Fibroblast of lung (primary cell): Measurements from ENCODE around the gene FZD10. TPM values are rescaled to one million over a fixed set of nuclear protein-coding genes. Genes with fewer than 3 reads are reported as not detected.

ENCODE experiments used
- DNase-seq, 2 donors: peaks; one replicate each; pipeline versions ENCODE4 v3.0.0 to v3.0.0-alpha.2; 2010; ENCODE audit warnings: low read depth in 2 of 2
- H2AFZ ChIP-seq: 2 replicates; pipeline ENCODE4 v1.5.1; 2012; ENCODE audit warnings: low read length, control low read depth, inconsistent platforms
- H3K27ac ChIP-seq: 2 replicates; pipeline ENCODE4 v1.5.1; 2011; ENCODE audit warnings: low read length, control low read depth; ENCODE audit not compliant: insufficient read depth
- H3K27me3 ChIP-seq: 2 replicates; pipeline ENCODE4 v1.5.1; 2011; ENCODE audit warnings: mild to moderate bottlenecking, low read length; ENCODE audit not compliant: control insufficient read depth, insufficient read depth
- H3K36me3 ChIP-seq: 2 replicates; pipeline ENCODE4 v1.5.1; 2011; ENCODE audit warnings: low read length; ENCODE audit not compliant: control insufficient read depth, insufficient read depth
- H3K4me1 ChIP-seq: 2 replicates; pipeline ENCODE4 v1.5.1; 2011; ENCODE audit warnings: low read length; ENCODE audit not compliant: control insufficient read depth, insufficient read depth; ENCODE audit errors: extremely low read depth
- H3K4me2 ChIP-seq: 2 replicates; pipeline ENCODE4 v1.5.1; 2011; ENCODE audit warnings: low read length, control low read depth; ENCODE audit not compliant: insufficient read depth; ENCODE audit errors: extremely low read depth
- H3K4me3 ChIP-seq, 4 experiments: fragments of 200-600 bp in 1 of 4; sonication (generic) in 1 of 4; replicated peaks in 1 of 4; 2 replicates each; pipeline ENCODE4 v1.5.1; 2011 to 2016; ENCODE audit warnings: low read length in 4 of 4, low read depth in 3 of 4, mild to moderate bottlenecking in 3 of 4, control low read depth in 2 of 4, inconsistent platforms in 1 of 4, mixed read lengths in 1 of 4; ENCODE audit not compliant: insufficient read depth in 1 of 4; ENCODE audit errors: control extremely low read depth in 1 of 4
- H3K79me2 ChIP-seq: 2 replicates; pipeline ENCODE4 v1.5.1; 2012; ENCODE audit warnings: mild to moderate bottlenecking, low read length, inconsistent platforms; ENCODE audit not compliant: control insufficient read depth, insufficient read depth
- H3K9ac ChIP-seq: 2 replicates; pipeline ENCODE4 v1.5.1; 2011; ENCODE audit warnings: mild to moderate bottlenecking, low read length, control low read depth; ENCODE audit not compliant: insufficient read depth
- H3K9me3 ChIP-seq: 2 replicates; pipeline ENCODE4 v1.5.1; 2012; ENCODE audit warnings: low read depth, low read length; ENCODE audit not compliant: control insufficient read depth, insufficient read depth
- H4K20me1 ChIP-seq: 2 replicates; pipeline ENCODE4 v1.5.1; 2011; ENCODE audit warnings: low read length; ENCODE audit not compliant: control insufficient read depth, insufficient read depth; ENCODE audit errors: extremely low read depth
- EZH2 ChIP-seq: IDR thresholded peaks from 2 replicates; pipeline ENCODE4 v1.5.1; 2012; ENCODE audit warnings: low read length, control low read depth, mild to moderate bottlenecking; ENCODE audit errors: missing control alignments
- polyA plus RNA-seq, 2 donors: library from polyadenylated mRNA; depleted of rRNA in 1 of 2; stranded (reverse) in 1 of 2; unstranded in 1 of 2; fragments of >200 nt; gene quantifications; 2 replicates each; pipeline ENCODE4 v1.2.1, GENCODE V29; 2011 to 2012; ENCODE audit warnings: missing spikeins in 1 of 2
- total RNA-seq: library from RNA; depleted of rRNA; stranded (reverse); fragments of >200 nt; gene quantifications from 2 replicates; pipeline ENCODE4 v1.2.1, GENCODE V29; 2014
- TF ChIP-seq, protein P1 (sequence below), 2 donors: IDR thresholded peaks in 1 of 2; conservative IDR thresholded peaks in 1 of 2; 1 replicate in 1 of 2; 2 replicates in 1 of 2; pipeline ENCODE4 v1.5.1; 2011 to 2012; ENCODE audit warnings: low read length in 2 of 2, control low read depth in 1 of 2, inconsistent platforms in 1 of 2, low read depth in 1 of 2, mild to moderate bottlenecking in 1 of 2

FZD10 gene
- total and polyA plus RNA-seq, 2 donors (not counting 1 experiment from before 2014, with no cell fraction given): under 0.01 to 0.03 TPM

DNA sequence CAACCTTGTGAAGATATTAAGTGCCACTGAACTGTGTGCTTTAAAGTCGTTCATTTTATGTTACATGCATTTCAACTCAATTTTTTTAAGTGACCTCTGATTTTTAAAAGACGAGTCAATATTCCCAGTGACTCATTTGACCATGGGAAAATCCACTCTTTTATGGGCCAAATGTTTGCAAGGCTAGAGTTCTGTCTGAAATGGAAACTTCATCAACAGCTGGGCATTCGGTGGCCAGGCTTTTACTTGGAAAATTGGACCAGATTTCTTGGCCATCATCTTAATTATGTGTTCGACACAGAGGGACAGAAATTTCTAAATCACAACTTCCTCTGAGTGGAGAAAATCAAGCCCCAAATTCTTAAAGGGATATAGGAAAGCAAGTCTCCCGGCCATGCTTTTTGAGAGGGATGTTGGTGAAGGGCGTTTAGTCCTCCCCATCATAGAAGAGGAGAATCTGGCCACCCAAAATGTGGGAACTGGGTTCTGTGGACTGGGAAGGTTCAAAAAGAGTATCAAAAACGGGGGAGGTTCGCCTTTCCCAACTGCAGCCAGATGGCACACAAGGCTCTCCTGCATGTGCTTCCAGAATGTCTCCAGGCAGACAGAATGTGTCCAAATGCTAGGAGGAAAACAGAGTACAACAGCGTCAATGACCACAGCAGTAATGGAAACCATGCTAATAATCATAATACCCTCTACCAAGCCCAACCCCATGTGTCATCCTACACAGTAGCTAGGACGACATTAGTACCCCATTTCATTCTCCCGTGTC is 40.9 kb upstream of the FZD10 start:
- Histone ChIP-seq H3K27ac (no peak overlapping the region), H3K27me3 (no peaks in the 10 kb centered on the region), H3K4me1 (no peaks in the 10 kb centered on the region), H3K4me2 (no peak overlapping the region), H3K9me3 (no peaks in the 10 kb centered on the region), H3K79me2 (no peaks in the 10 kb centered on the region), H3K4me3 (no peak overlapping the region), H3K9ac (no peak overlapping the region), H2AFZ (no peak overlapping the region), H4K20me1 (no peaks in the 10 kb centered on the region), H3K36me3 (no peaks in the 10 kb centered on the region)
- DNase-seq: no peak
- TF ChIP-seq, protein P1, sequence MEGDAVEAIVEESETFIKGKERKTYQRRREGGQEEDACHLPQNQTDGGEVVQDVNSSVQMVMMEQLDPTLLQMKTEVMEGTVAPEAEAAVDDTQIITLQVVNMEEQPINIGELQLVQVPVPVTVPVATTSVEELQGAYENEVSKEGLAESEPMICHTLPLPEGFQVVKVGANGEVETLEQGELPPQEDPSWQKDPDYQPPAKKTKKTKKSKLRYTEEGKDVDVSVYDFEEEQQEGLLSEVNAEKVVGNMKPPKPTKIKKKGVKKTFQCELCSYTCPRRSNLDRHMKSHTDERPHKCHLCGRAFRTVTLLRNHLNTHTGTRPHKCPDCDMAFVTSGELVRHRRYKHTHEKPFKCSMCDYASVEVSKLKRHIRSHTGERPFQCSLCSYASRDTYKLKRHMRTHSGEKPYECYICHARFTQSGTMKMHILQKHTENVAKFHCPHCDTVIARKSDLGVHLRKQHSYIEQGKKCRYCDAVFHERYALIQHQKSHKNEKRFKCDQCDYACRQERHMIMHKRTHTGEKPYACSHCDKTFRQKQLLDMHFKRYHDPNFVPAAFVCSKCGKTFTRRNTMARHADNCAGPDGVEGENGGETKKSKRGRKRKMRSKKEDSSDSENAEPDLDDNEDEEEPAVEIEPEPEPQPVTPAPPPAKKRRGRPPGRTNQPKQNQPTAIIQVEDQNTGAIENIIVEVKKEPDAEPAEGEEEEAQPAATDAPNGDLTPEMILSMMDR (conservative IDR thresholded peaks at IDR 0.05 in 1 of 2, IDR thresholded peaks at IDR 0.05 in 1 of 2; ENCODE audit: low read depth in 1 of 2, low read length in 2 of 2): no peak
- TF ChIP-seq EZH2: no peak

DNA sequence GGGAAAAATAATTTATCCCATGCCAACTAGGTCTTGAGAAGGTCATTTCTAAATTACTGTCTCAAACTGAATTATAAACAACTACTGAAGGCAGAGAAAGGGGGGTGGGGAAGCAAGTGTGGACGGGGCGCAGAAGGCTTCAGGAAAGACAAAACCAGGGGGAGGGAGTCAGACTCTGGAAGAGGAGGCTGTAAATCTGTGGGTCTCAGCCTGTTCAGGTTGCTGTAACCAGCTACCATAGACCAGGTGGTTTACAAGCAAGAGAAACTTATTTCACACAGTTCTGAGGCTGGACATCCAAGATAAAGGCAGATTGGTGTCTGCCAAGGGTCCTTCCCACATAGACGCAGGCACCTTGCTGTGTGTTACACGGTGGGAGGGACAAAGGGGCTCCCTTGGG is 39.9 kb upstream of the FZD10 start:
- Histone ChIP-seq H3K9me3 (no peaks in the 10 kb centered on the region), H3K27ac (no peak overlapping the region), H3K4me1 (no peaks in the 10 kb centered on the region), H3K9ac (no peak overlapping the region), H2AFZ (no peak overlapping the region), H3K36me3 (no peaks in the 10 kb centered on the region), H3K79me2 (no peaks in the 10 kb centered on the region), H4K20me1 (no peaks in the 10 kb centered on the region), H3K4me3 (no peak overlapping the region), H3K4me2 (no peak overlapping the region), H3K27me3 (no peaks in the 10 kb centered on the region)
- TF ChIP-seq, protein P1 (conservative IDR thresholded peaks at IDR 0.05 in 1 of 2, IDR thresholded peaks at IDR 0.05 in 1 of 2; ENCODE audit: low read depth in 1 of 2, low read length in 2 of 2): no peak
- TF ChIP-seq EZH2: no peak
- no peak for DNase-seq

DNA sequence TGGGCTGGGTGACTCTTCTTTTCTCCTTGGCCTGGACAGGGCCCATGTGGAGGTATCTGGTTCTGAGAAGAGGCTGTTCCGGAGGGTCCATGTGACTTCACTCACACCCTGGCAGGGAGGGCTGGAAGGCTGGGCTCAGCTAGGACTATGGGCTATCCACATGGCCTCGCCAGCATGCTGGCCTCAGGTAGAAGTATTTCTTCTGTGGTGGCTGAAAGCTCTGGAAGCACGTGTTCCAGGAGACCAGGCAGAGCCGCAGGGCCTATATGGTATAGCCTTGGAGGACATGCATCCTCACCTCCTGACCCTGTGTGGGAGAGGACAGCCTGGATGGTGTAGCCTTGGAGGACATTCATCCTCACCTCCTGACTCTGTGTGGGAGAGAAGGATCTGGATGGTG is 38.2 kb upstream of the FZD10 start:
- Histone ChIP-seq H3K4me3 (no peak overlapping the region), H3K79me2 (no peaks in the 10 kb centered on the region), H3K4me1 (no peaks in the 10 kb centered on the region), H3K27ac (no peak overlapping the region), H3K9me3 (no peaks in the 10 kb centered on the region), H4K20me1 (no peaks in the 10 kb centered on the region), H2AFZ (no peak overlapping the region), H3K36me3 (no peaks in the 10 kb centered on the region), H3K9ac (no peak overlapping the region), H3K4me2 (no peak overlapping the region), H3K27me3 (no peaks in the 10 kb centered on the region)
- DNase-seq: no peak
- TF ChIP-seq, protein P1 (conservative IDR thresholded peaks at IDR 0.05 in 1 of 2, IDR thresholded peaks at IDR 0.05 in 1 of 2; ENCODE audit: low read depth in 1 of 2, low read length in 2 of 2): no peak
- no peak for TF ChIP-seq EZH2
